ENCODE data around the gene TAS2R20. TPM values are rescaled to one million over a fixed set of nuclear protein-coding genes. Genes with fewer than 3 reads are reported as not detected.

TAS2R20 gene
- total RNA-seq, 2 experiments from 2014 or later, result 0.75 to 1.0 TPM

DNA sequence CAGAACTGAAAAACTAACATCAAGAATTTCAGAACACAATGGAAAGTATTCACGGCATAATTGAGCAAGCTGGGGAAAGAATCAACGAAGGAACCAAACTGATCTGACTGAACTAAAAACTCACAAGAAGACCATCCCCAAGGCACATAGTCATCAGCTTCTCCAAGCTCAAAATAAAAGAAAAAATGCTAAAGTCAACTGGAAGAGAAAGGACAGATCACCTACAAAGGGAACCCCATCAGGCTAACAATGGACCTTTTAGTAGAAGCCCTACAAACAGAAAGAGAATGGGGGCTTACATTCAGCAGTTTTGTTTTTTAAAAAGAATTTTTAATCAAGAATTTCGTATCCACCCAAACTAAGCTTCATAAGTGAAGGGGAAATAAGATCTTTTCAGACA is 23.1 kb downstream of the TAS2R20 start:
- intact Hi-C loops (cut with DNase I, micrococcal nuclease), result no loop called here
- no peaks in the 10 kb centered on the region for H3K27me3 Mint-ChIP-seq

DNA sequence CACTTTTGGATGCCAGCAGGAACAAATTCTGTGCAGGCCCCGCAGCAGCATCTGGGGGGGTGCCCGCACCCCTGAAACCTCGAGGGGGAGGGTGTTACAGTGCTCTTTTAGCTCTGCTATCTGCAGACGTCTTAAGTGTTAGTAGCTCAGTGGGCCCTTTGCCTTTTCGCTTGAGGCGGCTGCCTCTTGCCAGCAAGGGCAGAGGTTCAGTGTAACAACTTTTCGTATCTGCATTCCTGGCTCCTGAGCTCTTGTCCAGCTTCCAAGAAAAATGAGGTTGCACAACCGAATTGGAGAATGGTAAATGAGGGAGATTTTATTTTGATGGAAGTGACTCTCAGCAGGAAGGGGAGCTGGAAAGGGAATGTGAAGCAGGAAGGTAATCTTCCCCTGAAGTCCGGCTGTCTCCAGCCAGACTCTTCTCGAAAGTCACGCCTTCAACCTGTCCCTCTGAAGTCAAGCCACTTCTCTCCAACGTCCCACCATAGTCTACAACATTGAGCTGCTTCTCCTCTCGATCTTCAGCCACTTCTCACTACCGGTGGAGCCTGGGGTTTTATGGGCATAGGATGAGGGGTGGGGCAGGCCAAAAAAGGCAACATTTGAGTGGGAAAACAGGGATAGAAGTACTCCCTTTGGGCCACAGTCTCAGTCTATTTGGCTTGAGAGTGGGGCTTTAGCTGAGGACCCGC is 29.2 kb downstream of the TAS2R20 start:
- TF ChIP-seq, protein P1, sequence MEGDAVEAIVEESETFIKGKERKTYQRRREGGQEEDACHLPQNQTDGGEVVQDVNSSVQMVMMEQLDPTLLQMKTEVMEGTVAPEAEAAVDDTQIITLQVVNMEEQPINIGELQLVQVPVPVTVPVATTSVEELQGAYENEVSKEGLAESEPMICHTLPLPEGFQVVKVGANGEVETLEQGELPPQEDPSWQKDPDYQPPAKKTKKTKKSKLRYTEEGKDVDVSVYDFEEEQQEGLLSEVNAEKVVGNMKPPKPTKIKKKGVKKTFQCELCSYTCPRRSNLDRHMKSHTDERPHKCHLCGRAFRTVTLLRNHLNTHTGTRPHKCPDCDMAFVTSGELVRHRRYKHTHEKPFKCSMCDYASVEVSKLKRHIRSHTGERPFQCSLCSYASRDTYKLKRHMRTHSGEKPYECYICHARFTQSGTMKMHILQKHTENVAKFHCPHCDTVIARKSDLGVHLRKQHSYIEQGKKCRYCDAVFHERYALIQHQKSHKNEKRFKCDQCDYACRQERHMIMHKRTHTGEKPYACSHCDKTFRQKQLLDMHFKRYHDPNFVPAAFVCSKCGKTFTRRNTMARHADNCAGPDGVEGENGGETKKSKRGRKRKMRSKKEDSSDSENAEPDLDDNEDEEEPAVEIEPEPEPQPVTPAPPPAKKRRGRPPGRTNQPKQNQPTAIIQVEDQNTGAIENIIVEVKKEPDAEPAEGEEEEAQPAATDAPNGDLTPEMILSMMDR (IDR thresholded peaks at IDR 0.05), result no peak
- Mint-ChIP-seq H3K9me3 (no peaks in the 10 kb centered on the region), H3K4me1 (ENCODE audit: low read depth) (peaks cover 10% of the 10 kb centered on the region), H3K27ac (no peak overlapping the region), H3K27me3 (no peaks in the 10 kb centered on the region), H3K4me3 (no peak overlapping the region), H3K36me3 (ENCODE audit: low read depth) (peaks cover 38% of the 10 kb centered on the region)
- ATAC-seq (ENCODE audit: poor library complexity), result no peak
- H3K27me3 ChIP-seq (ENCODE audit: control insufficient read depth in 1 of 2, insufficient read depth in 2 of 2, low read length in 2 of 2), result no peaks in the 10 kb centered on the region
- CTCF ChIA-PET, result no interaction called here
- no peaks in the 10 kb centered on the region for H3K4me1 ChIP-seq (ENCODE audit: insufficient read depth, low read length)
- peaks cover 3% of the 10 kb centered on the region for H3K36me3 ChIP-seq (ENCODE audit: insufficient read depth, low read length)
- intact Hi-C loops (cut with DNase I, micrococcal nuclease), result loop anchor here (10.0 kb wide), 2 partner anchors 194 to 226 kb away; no protein-coding TSS in a partner anchor
- H3K4me3 ChIP-seq (ENCODE audit: low read length), result no peak overlapping the region
- H3K9me3 ChIP-seq (ENCODE audit: control insufficient read depth in 1 of 2, insufficient read depth in 1 of 2, low read length in 2 of 2), result no peaks in the 10 kb centered on the region
- no peak for DNase-seq
- POLR2A ChIA-PET, result interaction anchor here (2.5 kb wide), 1 partner anchor 13 kb away, joined by 6 read pairs; no protein-coding TSS in a partner anchor
- no peak overlapping the region for H3K27ac ChIP-seq (ENCODE audit: low read depth in 1 of 2, low read length in 2 of 2)

More for the DNA sequence above, 23.1 kb downstream of the TAS2R20 start:
- Histone ChIP-seq H3K4me3 (ENCODE audit: low read length) (no peak overlapping the region), H3K4me1 (ENCODE audit: insufficient read depth, low read length) (no peaks in the 10 kb centered on the region), H3K9me3 (ENCODE audit: control insufficient read depth in 1 of 2, insufficient read depth in 1 of 2, low read length in 2 of 2) (no peaks in the 10 kb centered on the region), H3K27me3 (ENCODE audit: control insufficient read depth in 1 of 2, insufficient read depth in 2 of 2, low read length in 2 of 2) (no peaks in the 10 kb centered on the region), H3K36me3 (ENCODE audit: insufficient read depth, low read length) (peaks cover 3% of the 10 kb centered on the region), H3K27ac (ENCODE audit: low read depth in 1 of 2, low read length in 2 of 2) (no peak overlapping the region)
- Mint-ChIP-seq H3K4me1 (ENCODE audit: low read depth) (peaks cover 24% of the 10 kb centered on the region), H3K4me3 (no peak overlapping the region), H3K9me3 (no peaks in the 10 kb centered on the region), H3K27ac (no peak overlapping the region), H3K36me3 (ENCODE audit: low read depth) (peaks cover 12% of the 10 kb centered on the region)
- DNase-seq (no peak), ATAC-seq (ENCODE audit: poor library complexity) (no peak)
- CTCF ChIA-PET, result no interaction called here
- POLR2A ChIA-PET, result interaction anchor here (0.8 kb wide), 1 partner anchor 13 kb away, joined by 3 read pairs; no protein-coding TSS in a partner anchor
- TF ChIP-seq, protein P1 (IDR thresholded peaks at IDR 0.05), result no peak

GRCh38 chr12:10967409-10967808 is 30.7 kb downstream of the TAS2R20 start:
- POLR2A ChIA-PET, result interaction anchor here (2.5 kb wide), 1 partner anchor 15 kb away, joined by 6 read pairs; no protein-coding TSS in a partner anchor
- Mint-ChIP-seq H3K4me1 (ENCODE audit: low read depth) (peaks cover 10% of the 10 kb centered on the region), H3K36me3 (ENCODE audit: low read depth) (peaks cover 31% of the 10 kb centered on the region), H3K27me3 (no peaks in the 10 kb centered on the region), H3K4me3 (no peak overlapping the region), H3K9me3 (no peaks in the 10 kb centered on the region), H3K27ac (no peak overlapping the region)
- CTCF ChIA-PET, result no interaction called here
- Histone ChIP-seq H3K4me1 (ENCODE audit: insufficient read depth, low read length) (no peaks in the 10 kb centered on the region), H3K4me3 (ENCODE audit: low read length) (no peak overlapping the region), H3K27me3 (ENCODE audit: control insufficient read depth in 1 of 2, insufficient read depth in 2 of 2, low read length in 2 of 2) (no peaks in the 10 kb centered on the region), H3K9me3 (ENCODE audit: control insufficient read depth in 1 of 2, insufficient read depth in 1 of 2, low read length in 2 of 2) (no peaks in the 10 kb centered on the region), H3K27ac (ENCODE audit: low read depth in 1 of 2, low read length in 2 of 2) (no peak overlapping the region), H3K36me3 (ENCODE audit: insufficient read depth, low read length) (no peaks in the 10 kb centered on the region)
- no peak for DNase-seq
- no peak for ATAC-seq (ENCODE audit: poor library complexity)
- TF ChIP-seq, protein P1 (IDR thresholded peaks at IDR 0.05), result no peak
- intact Hi-C loops (cut with DNase I, micrococcal nuclease), result loop anchor here (10.0 kb wide), 2 partner anchors 193 to 227 kb away; no protein-coding TSS in a partner anchor
